Measurements from ENCODE around the gene MAP7. TPM values are rescaled to one million over a fixed set of nuclear protein-coding genes. Genes with fewer than 3 reads are reported as not detected.

The MAP7 gene
- total RNA-seq, 2 donors from 2014 or later: 5.1 to 6.9 TPM

DNA sequence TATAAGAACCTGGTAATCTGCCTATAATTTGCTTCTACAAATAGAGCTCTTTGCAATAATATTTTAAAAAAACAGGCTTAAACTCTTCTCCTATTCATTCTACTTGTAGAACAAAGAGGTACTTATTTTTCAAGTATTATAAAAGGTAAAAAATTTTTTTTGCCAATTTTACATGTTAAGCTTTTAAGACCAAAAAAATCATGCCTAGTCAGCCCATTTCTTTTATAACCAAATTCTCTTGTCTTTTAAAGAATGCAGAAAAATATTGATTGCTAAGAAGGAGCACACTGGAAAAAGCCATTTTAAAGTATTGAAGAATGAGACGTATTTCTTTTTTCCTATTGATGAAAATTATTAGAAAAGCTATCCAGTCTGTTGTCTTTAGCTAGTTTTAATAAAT lies 206.5 kb downstream of the MAP7 start:
- no peak overlapping the region for H3K27ac ChIP-seq
- ATAC-seq (ENCODE audit: insufficient number of reproducible peaks, low FRiP score, low read depth) (no peak), DNase-seq (ENCODE audit: low spot score) (no peak)
- TF ChIP-seq, protein P1, sequence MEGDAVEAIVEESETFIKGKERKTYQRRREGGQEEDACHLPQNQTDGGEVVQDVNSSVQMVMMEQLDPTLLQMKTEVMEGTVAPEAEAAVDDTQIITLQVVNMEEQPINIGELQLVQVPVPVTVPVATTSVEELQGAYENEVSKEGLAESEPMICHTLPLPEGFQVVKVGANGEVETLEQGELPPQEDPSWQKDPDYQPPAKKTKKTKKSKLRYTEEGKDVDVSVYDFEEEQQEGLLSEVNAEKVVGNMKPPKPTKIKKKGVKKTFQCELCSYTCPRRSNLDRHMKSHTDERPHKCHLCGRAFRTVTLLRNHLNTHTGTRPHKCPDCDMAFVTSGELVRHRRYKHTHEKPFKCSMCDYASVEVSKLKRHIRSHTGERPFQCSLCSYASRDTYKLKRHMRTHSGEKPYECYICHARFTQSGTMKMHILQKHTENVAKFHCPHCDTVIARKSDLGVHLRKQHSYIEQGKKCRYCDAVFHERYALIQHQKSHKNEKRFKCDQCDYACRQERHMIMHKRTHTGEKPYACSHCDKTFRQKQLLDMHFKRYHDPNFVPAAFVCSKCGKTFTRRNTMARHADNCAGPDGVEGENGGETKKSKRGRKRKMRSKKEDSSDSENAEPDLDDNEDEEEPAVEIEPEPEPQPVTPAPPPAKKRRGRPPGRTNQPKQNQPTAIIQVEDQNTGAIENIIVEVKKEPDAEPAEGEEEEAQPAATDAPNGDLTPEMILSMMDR (IDR thresholded peaks at IDR 0.05): no peak
- no peak overlapping the region for H3K4me3 ChIP-seq
- H3K9me3 ChIP-seq: no peaks in the 10 kb centered on the region
- H3K4me1 ChIP-seq (ENCODE audit: control insufficient read depth in 1 of 2, low read depth in 2 of 2): no peaks in the 10 kb centered on the region
- H3K36me3 ChIP-seq: no peaks in the 10 kb centered on the region
- H3K27me3 ChIP-seq (replicated peaks; ENCODE audit: insufficient read depth): no peaks in the 10 kb centered on the region

GRCh38 chr6:136343275-136343674 lies 206.9 kb downstream of the MAP7 start:
- Histone ChIP-seq H3K9me3 (no peaks in the 10 kb centered on the region), H3K36me3 (no peaks in the 10 kb centered on the region), H3K27ac (no peak overlapping the region), H3K4me3 (no peak overlapping the region), H3K27me3 (replicated peaks; ENCODE audit: insufficient read depth) (no peaks in the 10 kb centered on the region), H3K4me1 (ENCODE audit: control insufficient read depth in 1 of 2, low read depth in 2 of 2) (no peaks in the 10 kb centered on the region)
- no peak for ATAC-seq (ENCODE audit: insufficient number of reproducible peaks, low FRiP score, low read depth)
- DNase-seq (ENCODE audit: low spot score): no peak
- TF ChIP-seq, protein P1 (IDR thresholded peaks at IDR 0.05): no peak

DNA sequence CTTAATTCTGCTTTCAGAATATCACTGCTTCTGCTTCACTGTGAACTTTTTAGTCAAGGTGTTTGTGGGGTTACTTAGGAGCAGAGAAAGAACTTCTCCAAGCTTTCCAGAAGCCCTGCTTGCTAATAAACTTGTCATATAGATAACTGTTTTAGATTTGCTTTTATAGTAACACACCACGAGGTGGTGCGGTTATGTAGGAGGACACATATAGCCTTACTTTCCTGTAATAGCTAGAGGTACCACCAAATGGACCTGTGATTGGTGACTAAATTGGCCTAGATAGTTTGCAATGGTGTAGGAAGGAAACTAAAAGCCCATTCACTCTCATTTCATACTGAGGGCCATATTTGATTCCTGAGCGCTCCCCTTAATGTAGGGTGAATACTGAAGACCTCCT lies 208.3 kb downstream of the MAP7 start:
- no peaks in the 10 kb centered on the region for H3K9me3 ChIP-seq
- TF ChIP-seq, protein P1 (IDR thresholded peaks at IDR 0.05): no peak
- no peak overlapping the region for H3K27ac ChIP-seq
- H3K4me3 ChIP-seq: no peak overlapping the region
- DNase-seq (ENCODE audit: low spot score): no peak
- H3K27me3 ChIP-seq (replicated peaks; ENCODE audit: insufficient read depth): no peaks in the 10 kb centered on the region
- ATAC-seq (ENCODE audit: insufficient number of reproducible peaks, low FRiP score, low read depth): no peak
- H3K36me3 ChIP-seq: no peaks in the 10 kb centered on the region
- H3K4me1 ChIP-seq (ENCODE audit: control insufficient read depth in 1 of 2, low read depth in 2 of 2): no peaks in the 10 kb centered on the region

GRCh38 chr6:136341367-136341766 lies 208.9 kb downstream of the MAP7 start:
- Histone ChIP-seq H3K27me3 (replicated peaks; ENCODE audit: insufficient read depth) (no peaks in the 10 kb centered on the region), H3K36me3 (no peaks in the 10 kb centered on the region), H3K9me3 (no peaks in the 10 kb centered on the region), H3K4me1 (ENCODE audit: control insufficient read depth in 1 of 2, low read depth in 2 of 2) (no peaks in the 10 kb centered on the region), H3K27ac (no peak overlapping the region), H3K4me3 (no peak overlapping the region)
- no peak for DNase-seq (ENCODE audit: low spot score)
- ATAC-seq (ENCODE audit: insufficient number of reproducible peaks, low FRiP score, low read depth): no peak
- TF ChIP-seq, protein P1 (IDR thresholded peaks at IDR 0.05): no peak

DNA sequence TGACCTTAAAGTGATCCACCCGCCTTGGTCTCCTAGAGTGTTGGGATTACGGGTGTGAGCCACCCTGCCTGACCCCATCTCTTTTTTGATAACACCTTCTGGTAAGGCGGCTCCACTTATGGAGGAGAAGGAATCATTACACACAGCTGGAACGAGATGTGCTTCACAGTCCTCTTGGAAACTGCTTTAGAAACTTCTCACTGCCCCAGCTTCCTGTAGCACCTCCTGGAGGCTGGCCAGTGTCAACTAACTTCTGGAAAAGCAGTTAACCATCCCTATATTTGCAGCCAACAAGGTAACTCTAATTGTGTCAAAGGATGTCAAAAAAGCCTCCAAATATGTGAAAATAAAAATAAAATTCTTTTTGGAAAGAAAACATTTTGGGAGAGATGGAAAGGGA lies 211.7 kb downstream of the MAP7 start:
- Histone ChIP-seq H3K36me3 (no peaks in the 10 kb centered on the region), H3K4me1 (ENCODE audit: control insufficient read depth in 1 of 2, low read depth in 2 of 2) (no peaks in the 10 kb centered on the region), H3K27me3 (replicated peaks; ENCODE audit: insufficient read depth) (no peaks in the 10 kb centered on the region), H3K9me3 (no peaks in the 10 kb centered on the region), H3K4me3 (no peak overlapping the region), H3K27ac (no peak overlapping the region)
- no peak for DNase-seq (ENCODE audit: low spot score)
- ATAC-seq (ENCODE audit: insufficient number of reproducible peaks, low FRiP score, low read depth): no peak
- TF ChIP-seq, protein P1 (IDR thresholded peaks at IDR 0.05): no peak

All from thoracic aorta (tissue), 2 donors.